Gastroesophageal sphincter (tissue), 3 donors: Measurements from ENCODE around the gene SLC48A1.

Experiments used
- POLR2A ChIP-seq, 2 donors: fragments of 450-650 bp; IDR thresholded peaks; one replicate each; pipeline ENCODE4 v1.6.1; 2017; ENCODE audit warnings: antibody characterized with exemption in 2 of 2, mild to moderate bottlenecking in 2 of 2, moderate library complexity in 1 of 2
- POLR2AphosphoS5 ChIP-seq: sonication (generic); formaldehyde crosslinking; IDR thresholded peaks from one replicate; pipeline ENCODE4 v1.6.1; 2017; ENCODE audit warnings: antibody characterized with exemption
- TF ChIP-seq, protein P1 (sequence below), 4 experiments: fragments of 200-600 bp in 2 of 4; fragments of 450-650 bp in 2 of 4; sonication (generic) in 1 of 4; IDR thresholded peaks; one replicate each; pipeline ENCODE4 v1.5.1; 2017 to 2019; ENCODE audit warnings: antibody characterized with exemption in 4 of 4, mild to moderate bottlenecking in 2 of 4, moderate library complexity in 2 of 4

- TF ChIP-seq, protein P1, sequence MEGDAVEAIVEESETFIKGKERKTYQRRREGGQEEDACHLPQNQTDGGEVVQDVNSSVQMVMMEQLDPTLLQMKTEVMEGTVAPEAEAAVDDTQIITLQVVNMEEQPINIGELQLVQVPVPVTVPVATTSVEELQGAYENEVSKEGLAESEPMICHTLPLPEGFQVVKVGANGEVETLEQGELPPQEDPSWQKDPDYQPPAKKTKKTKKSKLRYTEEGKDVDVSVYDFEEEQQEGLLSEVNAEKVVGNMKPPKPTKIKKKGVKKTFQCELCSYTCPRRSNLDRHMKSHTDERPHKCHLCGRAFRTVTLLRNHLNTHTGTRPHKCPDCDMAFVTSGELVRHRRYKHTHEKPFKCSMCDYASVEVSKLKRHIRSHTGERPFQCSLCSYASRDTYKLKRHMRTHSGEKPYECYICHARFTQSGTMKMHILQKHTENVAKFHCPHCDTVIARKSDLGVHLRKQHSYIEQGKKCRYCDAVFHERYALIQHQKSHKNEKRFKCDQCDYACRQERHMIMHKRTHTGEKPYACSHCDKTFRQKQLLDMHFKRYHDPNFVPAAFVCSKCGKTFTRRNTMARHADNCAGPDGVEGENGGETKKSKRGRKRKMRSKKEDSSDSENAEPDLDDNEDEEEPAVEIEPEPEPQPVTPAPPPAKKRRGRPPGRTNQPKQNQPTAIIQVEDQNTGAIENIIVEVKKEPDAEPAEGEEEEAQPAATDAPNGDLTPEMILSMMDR (IDR thresholded peaks at IDR 0.05): no peak
- TF ChIP-seq POLR2A (IDR thresholded peaks at IDR 0.05): no peak
- TF ChIP-seq POLR2AphosphoS5: no peak
Observed at GRCh38 chr12:47772738-47773061, 338 bp upstream of the SLC48A1 start.
